Transverse colon (tissue), 4 donors: ENCODE results near the gene CALN1. TPM values are rescaled to one million over a fixed set of nuclear protein-coding genes. Genes with fewer than 3 reads are reported as not detected.

Source experiments
- DNase-seq: peaks from one replicate; pipeline ENCODE4 v3.0.0-alpha.2; 2019
- H3K27ac ChIP-seq, 4 donors: fragments of 200-600 bp; sonication (generic); 2 replicates each; pipeline ENCODE4 v1.5.1; 2016 to 2018; ENCODE audit warnings: inconsistent platforms in 4 of 4
- H3K27me3 ChIP-seq: fragments of 200-600 bp; sonication (generic); 2 replicates; pipeline ENCODE4 v1.5.1; 2017; ENCODE audit warnings: inconsistent platforms
- H3K36me3 ChIP-seq, 4 donors: fragments of 200-600 bp; sonication (generic); 2 replicates each; pipeline ENCODE4 v1.5.1; 2017 to 2019; ENCODE audit warnings: inconsistent platforms in 4 of 4
- H3K4me1 ChIP-seq, 4 donors: fragments of 200-600 bp; sonication (generic); 2 replicates each; pipeline ENCODE4 v1.5.1; 2017 to 2020; ENCODE audit warnings: inconsistent platforms in 4 of 4
- H3K4me3 ChIP-seq, 4 donors: fragments of 200-600 bp; sonication (generic); 1 replicate in 1 of 4; 2 replicates in 3 of 4; pipeline versions ENCODE4 v1.5.1 to v1.6.1; 2017 to 2019; ENCODE audit warnings: inconsistent platforms in 4 of 4
- H3K9me3 ChIP-seq, 2 donors: fragments of 200-600 bp; sonication (generic); 2 replicates each; pipeline ENCODE4 v1.5.1; 2017 to 2019; ENCODE audit warnings: inconsistent platforms in 2 of 2
- EP300 ChIP-seq: sonication (generic); formaldehyde crosslinking; IDR thresholded peaks from one replicate; pipeline ENCODE4 v1.6.1; 2017; ENCODE audit warnings: antibody characterized with exemption, low read depth
- POLR2A ChIP-seq: fragments of 450-650 bp; IDR thresholded peaks from one replicate; pipeline ENCODE4 v1.6.1; 2016; ENCODE audit warnings: antibody characterized with exemption, mild to moderate bottlenecking, moderate library complexity
- POLR2AphosphoS5 ChIP-seq, 3 donors: sonication (generic); formaldehyde crosslinking; IDR thresholded peaks; one replicate each; pipeline ENCODE4 v1.6.1; 2016; ENCODE audit warnings: antibody characterized with exemption in 3 of 3
- WGBS, 2 donors: methylation state at CpG; one replicate each; pipeline ENCODE4 v1.1.5; 2018; ENCODE audit warnings: low coverage in 1 of 2; 5-methylcytosine and 5-hydroxymethylcytosine counted together
- in situ Hi-C, 4 donors: fragments of 200-750 bp; cut with MboI; loops; one replicate each; pipeline versions ENCODE4 v1.15.0 to v1.15.1; 2017; ENCODE audit warnings: low sequenced_read_pairs in 3 of 4, low pct_ligation_motif_present in 1 of 4, low pct_unique_long_range_greater_than_20kb in 1 of 4
- intact Hi-C: fragments of 100-400 bp; cut with DNase I; formaldehyde crosslinking; loops from one replicate; pipeline ENCODE4 v1.15.1; 2023; ENCODE audit warnings: low total_unique reads
- total RNA-seq, 4 donors: library from RNA; depleted of rRNA; stranded (reverse); fragments of >200 nt; gene quantifications; one replicate each; pipeline ENCODE4 v1.1.0, GENCODE V29; 2016
- TF ChIP-seq, protein P1 (sequence below), 5 experiments: fragments of 200-600 bp in 3 of 5; fragments of 450-650 bp in 2 of 5; sonication (generic) in 3 of 5; IDR thresholded peaks; 1 replicate in 2 of 5; 2 replicates in 3 of 5; pipeline ENCODE4 v1.5.1; 2016 to 2017; ENCODE audit warnings: antibody characterized with exemption in 5 of 5, inconsistent platforms in 3 of 5, mild to moderate bottlenecking in 2 of 5, moderate library complexity in 1 of 5

CALN1 gene
- total RNA-seq, 4 donors from 2014 or later: not detected

DNA sequence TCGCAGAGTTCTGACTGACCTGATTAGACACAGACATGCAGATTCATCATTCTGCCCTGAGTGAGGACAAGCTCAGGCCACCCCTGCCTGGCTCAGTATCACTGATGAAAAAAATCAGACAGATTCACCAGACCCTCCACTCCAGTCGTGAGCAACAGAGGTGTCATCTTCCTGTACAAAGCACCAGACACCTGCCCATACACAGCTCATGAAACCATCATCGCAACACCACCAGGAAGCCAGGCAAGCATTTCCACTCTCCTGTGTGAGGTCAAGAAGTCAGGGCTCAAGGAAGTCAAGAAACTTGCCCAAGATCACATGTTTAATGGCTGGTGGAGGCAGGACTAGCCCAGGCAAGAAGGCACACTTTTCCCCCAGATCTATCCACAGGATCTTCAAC, 163.0 kb downstream of the CALN1 start:
- in situ Hi-C loops: no loop called here
- DNase-seq: no peak
- no peaks in the 10 kb centered on the region for H3K27me3 ChIP-seq
- H3K9me3 ChIP-seq: peaks cover 5 to 8% of the 10 kb centered on the region in 2 donors
- no peak overlapping the region for H3K27ac ChIP-seq
- 80 to 83% methylated on average over 1 to 3 of the region's 3 CpGs for WGBS, 2 donors
- no peaks in the 10 kb centered on the region for H3K36me3 ChIP-seq
- no peak overlapping the region for H3K4me3 ChIP-seq
- intact Hi-C loops: no loop called here
- H3K4me1 ChIP-seq: no peaks in the 10 kb centered on the region
- TF ChIP-seq POLR2A (no peak), POLR2AphosphoS5 (IDR thresholded peaks at IDR 0.05) (no peak), EP300 (no peak)
- TF ChIP-seq, protein P1, sequence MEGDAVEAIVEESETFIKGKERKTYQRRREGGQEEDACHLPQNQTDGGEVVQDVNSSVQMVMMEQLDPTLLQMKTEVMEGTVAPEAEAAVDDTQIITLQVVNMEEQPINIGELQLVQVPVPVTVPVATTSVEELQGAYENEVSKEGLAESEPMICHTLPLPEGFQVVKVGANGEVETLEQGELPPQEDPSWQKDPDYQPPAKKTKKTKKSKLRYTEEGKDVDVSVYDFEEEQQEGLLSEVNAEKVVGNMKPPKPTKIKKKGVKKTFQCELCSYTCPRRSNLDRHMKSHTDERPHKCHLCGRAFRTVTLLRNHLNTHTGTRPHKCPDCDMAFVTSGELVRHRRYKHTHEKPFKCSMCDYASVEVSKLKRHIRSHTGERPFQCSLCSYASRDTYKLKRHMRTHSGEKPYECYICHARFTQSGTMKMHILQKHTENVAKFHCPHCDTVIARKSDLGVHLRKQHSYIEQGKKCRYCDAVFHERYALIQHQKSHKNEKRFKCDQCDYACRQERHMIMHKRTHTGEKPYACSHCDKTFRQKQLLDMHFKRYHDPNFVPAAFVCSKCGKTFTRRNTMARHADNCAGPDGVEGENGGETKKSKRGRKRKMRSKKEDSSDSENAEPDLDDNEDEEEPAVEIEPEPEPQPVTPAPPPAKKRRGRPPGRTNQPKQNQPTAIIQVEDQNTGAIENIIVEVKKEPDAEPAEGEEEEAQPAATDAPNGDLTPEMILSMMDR (IDR thresholded peaks at IDR 0.05): no peak

DNA sequence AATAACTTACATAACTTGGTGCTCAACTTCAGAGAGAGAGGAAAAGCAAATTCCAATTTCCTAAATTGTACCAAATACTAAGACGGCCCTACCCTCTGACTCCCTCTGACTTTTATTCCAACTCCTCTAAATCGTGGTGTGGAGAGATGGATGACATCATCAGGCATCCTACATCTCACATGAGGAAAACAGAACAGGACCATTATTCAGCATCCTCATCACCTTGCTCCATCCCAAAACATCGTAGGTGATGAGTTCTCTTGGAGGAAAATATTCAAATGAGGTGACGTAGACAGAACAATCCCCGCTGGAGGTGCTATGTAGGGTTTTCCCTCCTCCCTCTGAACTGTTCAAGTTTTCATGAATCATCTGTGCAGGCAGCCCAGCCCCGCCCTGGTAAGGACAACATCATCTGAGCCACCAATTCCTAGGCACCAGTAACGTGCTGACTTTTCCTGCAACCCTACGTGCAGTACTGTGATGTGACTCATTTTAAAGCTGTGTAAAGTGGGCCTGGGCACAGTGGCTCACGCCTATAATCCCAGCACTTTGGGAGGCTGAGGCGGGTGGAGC, 167.2 kb downstream of the CALN1 start:
- Histone ChIP-seq H3K4me1 (no peaks in the 10 kb centered on the region), H3K27me3 (no peaks in the 10 kb centered on the region), H3K27ac (no peak overlapping the region), H3K36me3 (no peaks in the 10 kb centered on the region), H3K9me3 (peaks cover 5 to 8% of the 10 kb centered on the region in 2 donors), H3K4me3 (no peak overlapping the region)
- WGBS, 2 donors: 48 to 64% methylated on average over 3 to 10 of the region's 10 CpGs
- no peak for DNase-seq
- in situ Hi-C loops (no loop called here), intact Hi-C loops (no loop called here)
- no peak for TF ChIP-seq EP300

DNA sequence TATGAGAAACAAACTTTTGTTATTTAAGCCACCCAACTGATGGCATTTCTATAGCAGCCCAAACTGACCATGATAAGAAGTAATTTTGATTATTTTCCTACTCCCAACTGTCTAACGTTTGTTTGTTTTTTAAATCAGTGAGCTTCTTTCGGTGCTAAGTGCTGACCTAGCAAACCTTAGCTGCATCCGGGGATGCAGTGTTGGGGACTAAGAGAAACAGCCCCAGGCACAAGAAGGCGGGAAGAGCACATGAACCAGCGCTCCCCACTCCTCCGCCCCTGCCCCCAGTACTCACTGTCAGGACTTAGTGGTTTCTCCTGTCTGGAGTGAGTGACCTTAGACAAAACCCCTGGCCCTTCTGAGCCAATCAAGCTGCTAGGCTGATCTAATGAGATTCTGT, 168.8 kb downstream of the CALN1 start:
- no peak overlapping the region for H3K4me3 ChIP-seq
- TF ChIP-seq, protein P1 (IDR thresholded peaks at IDR 0.05): no peak
- TF ChIP-seq EP300 (no peak), POLR2A (no peak), POLR2AphosphoS5 (IDR thresholded peaks at IDR 0.05) (no peak)
- in situ Hi-C loops (no loop called here), intact Hi-C loops (no loop called here)
- DNase-seq: no peak
- WGBS, 2 donors: 71 to 100% methylated on average over 1 to 6 of the region's 6 CpGs
- H3K4me1 ChIP-seq: no peaks in the 10 kb centered on the region
- H3K36me3 ChIP-seq: no peaks in the 10 kb centered on the region
- peaks cover 4 to 8% of the 10 kb centered on the region in 2 donors for H3K9me3 ChIP-seq
- no peaks in the 10 kb centered on the region for H3K27me3 ChIP-seq
- H3K27ac ChIP-seq: no peak overlapping the region

DNA sequence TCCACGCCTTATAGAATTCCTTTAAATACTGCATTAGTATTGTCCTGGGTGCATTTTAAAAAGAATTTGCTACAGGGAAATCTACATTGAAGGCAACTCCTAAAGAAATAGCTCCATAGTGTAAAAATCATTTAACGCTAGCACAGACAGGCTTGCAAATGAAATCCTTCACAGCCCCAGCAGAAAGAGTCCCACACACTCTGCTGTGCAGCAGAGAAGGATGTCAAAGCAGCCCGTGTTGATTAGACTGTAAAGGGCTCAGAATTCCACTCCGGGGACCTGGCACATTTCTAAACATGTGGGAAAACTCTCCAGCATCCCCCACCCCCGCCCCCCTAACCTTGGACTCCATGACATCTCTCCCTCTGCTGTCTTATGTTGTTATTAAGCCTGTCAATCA, 176.8 kb downstream of the CALN1 start:
- in situ Hi-C loops (no loop called here), intact Hi-C loops (no loop called here)
- Histone ChIP-seq H3K36me3 (no peaks in the 10 kb centered on the region), H3K4me1 (no peaks in the 10 kb centered on the region), H3K9me3 (no peaks in the 10 kb centered on the region), H3K4me3 (no peak overlapping the region), H3K27ac (no peak overlapping the region), H3K27me3 (no peaks in the 10 kb centered on the region)
- DNase-seq: no peak
- 40 to 55% methylated on average over 5 of the region's 5 CpGs for WGBS, 2 donors
- no peak for TF ChIP-seq POLR2AphosphoS5 (IDR thresholded peaks at IDR 0.05)
- TF ChIP-seq, protein P1 (IDR thresholded peaks at IDR 0.05): no peak
- no peak for TF ChIP-seq EP300
- no peak for TF ChIP-seq POLR2A

DNA sequence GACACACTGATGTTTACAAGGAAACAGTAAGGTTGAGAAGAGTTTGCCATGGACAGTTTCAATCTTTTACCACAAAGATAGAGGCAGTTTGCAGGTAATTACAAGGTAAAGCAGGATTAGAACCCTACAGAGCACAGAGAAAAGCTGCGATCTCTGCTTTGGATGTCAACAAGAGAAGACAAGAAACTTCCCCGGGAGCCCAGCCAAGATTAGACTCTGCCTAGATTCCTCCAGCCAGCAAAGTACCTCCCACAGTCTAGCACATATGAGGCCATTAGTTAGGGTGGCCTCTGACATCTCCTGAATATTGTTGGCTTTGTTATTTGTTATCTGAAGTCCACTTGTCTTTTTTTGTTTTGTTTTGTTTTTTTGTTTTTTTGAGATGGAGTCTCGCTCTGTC, 178.1 kb downstream of the CALN1 start:
- intact Hi-C loops: no loop called here
- H3K27ac ChIP-seq: no peak overlapping the region

More for the DNA sequence above, 178.1 kb downstream of the CALN1 start:
- WGBS, 2 donors: 71 to 82% methylated on average over 2 to 3 of the region's 3 CpGs
- in situ Hi-C loops: no loop called here
- H3K4me3 ChIP-seq: no peak overlapping the region
- no peaks in the 10 kb centered on the region for H3K36me3 ChIP-seq
- H3K9me3 ChIP-seq: no peaks in the 10 kb centered on the region
- DNase-seq: no peak
- H3K27me3 ChIP-seq: no peaks in the 10 kb centered on the region
- H3K4me1 ChIP-seq: no peaks in the 10 kb centered on the region
- no peak for TF ChIP-seq POLR2A
- no peak for TF ChIP-seq EP300
- no peak for TF ChIP-seq POLR2AphosphoS5 (IDR thresholded peaks at IDR 0.05)
- TF ChIP-seq, protein P1 (IDR thresholded peaks at IDR 0.05): no peak
